ENCODE measurements around the gene ZNF341.

The ZNF341 gene

DNA sequence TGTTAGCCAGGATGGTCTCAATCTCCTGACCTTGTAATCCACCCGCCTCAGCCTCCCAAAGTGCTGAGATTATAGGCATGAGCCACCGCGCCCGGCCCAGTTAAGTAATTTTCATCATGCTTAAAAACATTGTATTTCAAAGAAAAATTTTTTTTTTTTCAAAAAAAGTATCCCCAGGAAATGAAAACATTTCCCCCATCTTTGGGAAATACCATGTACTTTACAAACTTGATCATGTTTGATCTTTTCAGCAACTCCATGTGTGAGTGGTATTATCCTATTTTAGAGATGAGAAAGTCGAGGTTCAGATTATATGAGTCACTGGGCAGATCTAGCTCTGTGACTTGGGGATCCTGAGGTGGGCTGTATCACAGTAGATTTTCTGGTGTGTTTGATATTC, 91.2 kb downstream of the ZNF341 start:
- no peak for DNase-seq (ENCODE audit: low read depth in 3 of 3)

DNA sequence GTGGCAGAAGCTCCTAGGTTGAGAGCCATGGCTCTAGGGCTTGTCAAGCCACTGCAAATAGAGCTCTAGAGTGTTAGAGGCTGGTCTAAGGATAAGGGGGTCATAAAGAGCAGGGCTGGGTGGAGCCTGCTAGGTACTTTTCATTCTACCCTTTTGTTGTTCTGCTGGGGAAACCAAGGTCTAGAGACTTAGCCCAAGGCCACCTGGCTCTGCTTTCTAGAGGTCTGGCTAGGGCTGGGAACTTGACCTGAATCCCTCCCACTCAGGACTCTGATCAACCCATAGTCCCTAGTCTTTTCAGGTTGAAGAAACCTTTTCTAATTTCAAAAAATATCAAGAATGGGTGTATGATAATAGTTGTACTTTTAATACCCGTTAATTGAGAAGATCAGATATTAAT, 93.1 kb downstream of the ZNF341 start:
- no peak for DNase-seq (ENCODE audit: low read depth in 3 of 3)

DNA sequence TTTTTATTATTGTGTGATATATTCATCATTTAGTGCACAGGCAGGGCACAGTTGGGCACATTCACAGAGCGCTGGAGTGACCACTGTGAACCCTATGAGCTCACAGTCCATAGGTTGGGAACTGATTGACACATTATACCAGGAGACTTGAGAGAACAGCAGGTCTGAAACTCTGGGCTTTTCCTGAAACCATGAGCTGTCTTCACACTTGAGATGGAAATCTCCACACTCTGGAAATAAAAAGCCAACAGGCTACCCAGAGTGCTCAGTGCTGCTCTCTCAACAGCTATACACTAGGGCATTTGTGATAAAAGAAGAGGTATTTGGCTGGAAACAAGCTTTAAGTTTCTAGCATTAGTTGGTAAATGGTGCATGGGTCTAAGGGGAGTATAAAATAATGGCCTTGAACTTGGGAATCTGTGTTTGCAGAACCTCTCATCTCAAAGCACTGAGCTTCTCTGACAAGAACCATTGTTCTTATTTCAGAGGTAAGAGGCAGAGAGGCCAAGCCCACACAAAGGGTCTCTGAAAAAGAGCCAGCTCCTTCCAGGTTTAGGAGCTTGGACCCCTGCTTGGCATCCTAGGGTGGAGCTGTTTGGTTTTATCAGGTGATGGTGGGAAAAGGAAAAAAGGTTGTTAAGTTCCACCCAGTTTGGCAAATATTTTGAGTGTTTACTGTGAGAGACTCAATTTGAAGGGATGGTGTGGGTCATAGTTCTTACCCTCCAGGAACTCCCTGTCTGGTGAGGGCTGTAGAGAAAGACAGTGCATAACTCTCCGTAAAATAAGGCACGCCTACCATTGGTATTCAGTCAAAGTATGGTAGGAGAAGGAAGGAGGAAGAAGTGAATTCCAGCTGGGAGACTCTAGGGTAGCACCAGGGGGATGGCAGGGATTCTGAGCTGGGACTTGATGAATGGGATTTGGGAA, 93.8 kb downstream of the ZNF341 start:
- DNase-seq (ENCODE audit: low read depth in 3 of 3): no peak

DNA sequence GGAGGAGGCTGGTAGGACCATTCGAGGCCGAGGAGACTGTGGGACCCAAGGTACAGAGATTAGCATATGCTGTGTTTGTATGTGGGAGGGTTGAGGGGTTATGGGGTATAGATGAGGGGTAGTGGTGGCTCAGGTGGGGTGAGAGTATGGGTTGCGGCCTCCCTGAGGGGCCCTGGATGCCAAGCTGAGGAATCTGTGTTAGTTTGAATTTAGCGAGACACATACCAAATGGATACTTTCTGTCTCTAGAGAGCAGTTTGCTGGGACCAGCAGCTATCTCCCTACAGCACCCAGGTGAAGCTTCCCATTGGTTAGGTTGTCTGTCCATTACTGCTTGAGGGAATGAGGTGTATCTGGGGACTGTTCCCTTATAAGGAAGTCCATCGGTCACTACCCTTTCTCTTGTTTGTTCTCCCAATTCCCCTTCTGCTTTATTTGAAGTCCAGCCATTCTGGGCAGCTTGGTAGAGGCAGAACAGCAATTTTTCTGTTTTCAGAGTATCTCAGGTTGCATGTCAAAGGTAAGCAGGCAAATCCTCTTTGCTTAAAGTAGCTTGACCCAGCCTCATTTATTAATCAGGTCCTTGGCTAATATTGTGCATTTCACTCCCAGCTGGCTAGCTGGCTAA, 94.6 kb downstream of the ZNF341 start:
- no peak for DNase-seq (ENCODE audit: low read depth in 3 of 3)

DNA sequence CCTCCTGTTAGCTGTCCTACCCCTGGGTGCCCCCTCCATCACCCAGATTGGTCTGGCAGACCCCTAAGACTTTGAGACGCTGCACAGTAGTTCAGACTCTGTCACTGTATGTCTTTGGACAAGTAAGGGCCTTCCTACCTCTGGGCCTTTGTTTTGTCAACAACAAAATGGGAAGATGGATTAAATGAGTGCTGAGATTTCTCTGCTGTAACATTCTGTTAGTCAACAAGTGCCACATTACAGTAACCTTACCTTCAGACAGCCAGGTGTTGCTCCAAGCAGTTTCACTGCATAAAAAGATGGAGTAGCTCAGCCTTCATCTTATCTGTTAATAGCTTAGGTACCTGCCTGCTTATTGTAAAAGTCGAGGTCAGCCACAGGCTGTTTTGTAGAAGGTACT, 95.3 kb downstream of the ZNF341 start:
- DNase-seq (ENCODE audit: low read depth in 3 of 3): no peak

DNA sequence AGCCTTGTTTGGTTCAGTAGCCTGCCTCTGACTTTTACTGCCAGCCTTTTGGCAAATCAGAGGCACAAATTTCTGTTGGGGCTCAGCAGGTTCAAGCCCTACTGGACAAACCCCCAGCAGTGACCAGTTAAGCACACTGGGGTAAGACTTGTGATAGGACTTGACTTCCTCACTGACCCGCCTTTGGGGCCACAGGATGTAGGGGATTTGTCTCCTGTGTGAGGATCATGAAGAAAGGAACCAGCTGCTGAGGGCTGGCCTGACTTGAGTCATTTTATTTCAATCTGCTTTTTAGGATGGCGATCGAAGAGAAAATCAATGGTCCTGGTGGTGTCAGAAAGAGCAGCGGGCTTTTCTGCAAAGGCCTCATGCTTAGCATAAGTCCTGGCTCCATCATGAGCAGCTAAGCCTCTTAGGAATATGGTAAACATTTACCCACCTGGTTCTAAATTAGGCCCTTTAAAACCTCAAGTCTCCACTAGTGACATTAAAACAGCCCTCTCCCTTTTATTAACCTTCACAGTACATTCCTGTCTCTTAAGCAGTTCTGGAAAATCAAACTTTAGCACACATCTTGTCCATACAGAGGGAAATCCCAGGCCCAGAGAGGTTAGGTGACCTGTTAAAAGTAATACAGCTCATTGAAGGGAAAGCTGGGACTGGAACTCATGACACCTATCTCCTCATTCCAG, 96.0 kb downstream of the ZNF341 start:
- no peak for DNase-seq (ENCODE audit: low read depth in 3 of 3)

DNA sequence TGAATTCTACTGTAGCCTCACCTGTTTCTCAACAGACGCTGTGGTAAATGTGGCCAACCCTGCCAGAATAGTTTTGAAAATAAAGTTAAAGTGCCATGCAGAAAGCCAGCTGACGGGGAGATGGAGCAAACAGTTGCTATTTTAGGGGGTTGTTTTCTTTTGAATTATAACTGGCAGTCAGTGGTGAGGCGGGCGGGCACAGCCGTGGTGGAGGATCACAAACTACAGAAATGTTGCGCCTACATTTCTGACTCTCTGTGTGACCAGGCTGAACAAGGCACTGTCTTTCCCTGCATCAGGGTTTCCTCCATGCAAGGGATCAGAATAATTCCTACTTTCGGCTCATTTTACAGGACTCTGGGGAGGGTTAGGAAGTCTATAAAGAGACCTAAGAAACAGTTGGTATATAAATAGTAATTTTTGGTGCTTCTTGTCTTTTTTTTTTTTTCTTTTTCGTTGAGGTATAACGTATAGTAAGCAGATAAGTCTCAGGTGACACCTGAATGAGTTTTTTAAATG, 96.6 kb downstream of the ZNF341 start:
- no peak for DNase-seq (ENCODE audit: low read depth in 3 of 3)

DNA sequence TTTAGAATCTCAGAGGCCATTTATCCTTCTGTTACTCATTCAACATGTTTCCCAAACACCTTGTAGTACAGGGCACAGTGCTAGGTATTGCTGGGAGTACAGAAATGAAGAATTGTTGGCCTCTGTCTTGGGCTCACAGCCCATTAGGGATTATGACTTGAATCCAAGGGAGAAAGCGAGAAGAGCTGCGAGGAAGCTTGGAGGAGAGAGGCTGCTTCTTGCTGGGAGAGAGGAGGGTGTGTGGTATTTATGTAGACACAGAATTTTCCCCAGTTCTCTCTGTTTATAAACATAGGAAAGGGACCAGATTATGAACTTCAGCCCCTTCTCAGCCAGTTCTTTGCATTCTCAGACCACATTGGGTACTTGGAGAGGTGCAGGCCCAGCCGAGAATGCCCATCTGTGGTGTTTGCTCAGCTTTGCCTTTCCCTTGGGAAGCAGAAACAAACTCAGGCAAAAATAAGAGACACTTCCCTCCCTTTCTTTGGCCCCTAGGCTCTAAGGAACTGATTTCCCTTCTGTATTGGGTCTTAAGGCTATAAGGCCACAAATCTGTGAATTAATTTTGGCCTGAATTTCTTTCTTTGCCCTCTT, 97.3 kb downstream of the ZNF341 start:
- DNase-seq (ENCODE audit: low read depth in 3 of 3): no peak

DNA sequence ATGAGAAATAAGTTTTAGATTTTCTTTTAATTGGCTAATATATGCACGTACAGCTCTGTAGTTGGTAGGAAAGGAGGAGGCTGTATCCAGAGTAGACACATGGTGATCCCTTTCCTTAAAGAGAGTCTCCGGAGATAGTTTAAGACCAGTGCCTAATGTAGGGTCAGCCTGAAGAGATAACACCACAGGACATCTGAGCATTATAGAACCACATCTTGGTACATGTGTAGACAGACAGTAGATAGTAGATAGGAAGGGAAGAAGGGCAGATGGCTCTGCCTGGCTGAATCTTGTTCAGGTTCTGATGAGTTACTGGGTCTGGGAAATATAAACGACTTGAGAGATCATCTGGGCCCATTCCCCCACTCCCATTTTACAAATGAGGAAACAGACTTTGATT, 97.8 kb downstream of the ZNF341 start:
- DNase-seq (ENCODE audit: low read depth in 3 of 3): no peak

DNA sequence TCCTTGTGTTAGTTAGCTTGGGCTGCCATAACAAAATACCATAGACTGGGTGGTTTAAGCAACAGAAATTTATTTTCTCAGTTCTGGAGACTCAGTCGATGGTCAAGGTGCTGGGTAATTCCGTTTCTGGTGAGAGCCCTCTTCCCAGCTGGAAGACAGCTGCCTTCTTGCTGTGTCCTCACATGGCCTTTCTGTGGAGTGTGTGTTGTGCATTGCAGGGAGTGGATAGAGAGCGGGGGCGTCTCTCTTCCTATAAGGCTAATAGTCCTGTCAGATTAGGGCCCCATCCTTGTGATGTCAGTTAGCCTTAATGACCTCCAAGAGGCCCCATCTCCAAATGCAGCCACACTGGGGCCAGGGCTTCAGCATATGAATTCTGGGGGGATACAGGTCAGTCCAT, 98.6 kb downstream of the ZNF341 start:
- DNase-seq (ENCODE audit: low read depth in 3 of 3): no peak

DNA sequence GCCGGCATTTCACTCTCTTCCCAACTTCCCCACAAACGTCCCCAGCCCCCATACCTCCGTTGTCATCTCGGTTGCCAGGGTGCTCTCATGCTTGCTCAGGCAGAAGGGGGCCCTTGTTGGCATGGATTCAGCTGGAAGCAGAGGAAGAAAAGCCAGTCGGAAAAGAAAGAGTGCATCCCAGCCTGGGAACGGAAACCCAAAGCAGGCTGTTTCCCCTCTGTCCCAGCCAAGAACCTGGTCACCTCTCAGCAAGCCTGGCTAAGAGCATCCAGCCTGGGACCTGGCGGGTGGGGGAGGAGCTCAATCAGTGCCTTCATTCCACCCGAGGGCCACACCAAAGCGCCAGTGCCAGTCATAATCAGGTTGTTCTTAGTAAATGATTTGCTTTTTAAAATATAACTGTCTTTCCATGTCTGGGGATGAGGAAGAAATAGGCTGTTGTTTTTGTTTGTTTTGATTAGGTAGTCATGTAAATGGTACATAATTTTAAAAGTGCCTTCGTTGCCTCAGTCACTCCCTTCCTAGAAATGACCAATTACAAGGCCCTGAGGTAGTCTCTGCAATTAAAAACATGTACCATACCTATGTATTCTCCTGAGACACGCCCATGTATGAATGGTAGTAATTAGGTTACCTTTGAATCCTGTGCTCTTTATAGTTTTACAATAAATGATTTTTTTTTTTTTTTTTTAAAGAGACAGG, 100.5 kb downstream of the ZNF341 start:
- DNase-seq (ENCODE audit: low read depth in 3 of 3): no peak

DNA sequence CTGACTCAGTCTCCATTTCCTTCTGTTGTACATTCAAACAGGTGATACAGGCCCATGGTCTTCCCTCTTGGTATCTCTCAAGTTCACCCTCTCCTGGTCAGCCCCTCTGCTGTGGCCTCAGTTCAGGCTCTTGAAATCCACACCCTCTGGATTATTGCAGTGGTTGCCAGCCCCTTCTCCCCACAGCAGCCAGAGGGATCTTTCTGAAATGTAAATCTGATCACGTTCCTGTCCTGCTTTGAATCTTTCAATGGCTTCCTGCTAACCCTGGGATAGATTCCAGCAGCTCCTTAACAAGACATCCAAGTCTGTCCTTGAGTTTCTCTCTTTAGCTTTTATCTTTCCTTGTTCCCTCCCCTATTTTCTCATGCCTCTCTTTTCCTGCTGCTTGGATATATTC, 101.5 kb downstream of the ZNF341 start:
- no peak for DNase-seq (ENCODE audit: low read depth in 3 of 3)

DNA sequence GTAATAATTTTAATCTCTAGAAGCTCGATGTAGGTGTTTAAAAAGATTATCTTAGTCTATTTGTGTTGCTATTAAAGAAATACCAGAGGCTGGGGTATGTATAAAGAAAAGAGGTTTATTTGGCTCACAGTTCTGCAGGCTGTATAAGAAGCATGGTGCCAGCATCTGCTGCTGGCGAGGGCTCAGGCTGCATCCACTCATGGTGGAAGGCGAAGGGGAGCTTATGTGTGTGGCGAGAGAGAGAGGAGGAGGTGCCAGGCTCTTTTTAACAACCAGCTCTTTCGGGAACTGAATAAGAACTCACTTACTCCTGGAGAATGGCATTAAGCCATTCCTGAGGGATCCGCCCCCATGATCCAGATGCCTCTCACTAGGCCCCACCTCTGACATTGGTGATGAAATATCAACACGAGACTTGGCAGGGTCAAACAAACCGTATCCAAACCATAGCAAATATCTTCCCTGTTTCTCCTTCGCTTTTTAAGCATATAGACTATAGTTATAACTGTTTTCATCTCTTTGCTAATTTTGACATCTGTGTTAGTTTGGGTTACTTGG, 103.9 kb downstream of the ZNF341 start:
- DNase-seq (ENCODE audit: low read depth in 3 of 3): no peak

DNA sequence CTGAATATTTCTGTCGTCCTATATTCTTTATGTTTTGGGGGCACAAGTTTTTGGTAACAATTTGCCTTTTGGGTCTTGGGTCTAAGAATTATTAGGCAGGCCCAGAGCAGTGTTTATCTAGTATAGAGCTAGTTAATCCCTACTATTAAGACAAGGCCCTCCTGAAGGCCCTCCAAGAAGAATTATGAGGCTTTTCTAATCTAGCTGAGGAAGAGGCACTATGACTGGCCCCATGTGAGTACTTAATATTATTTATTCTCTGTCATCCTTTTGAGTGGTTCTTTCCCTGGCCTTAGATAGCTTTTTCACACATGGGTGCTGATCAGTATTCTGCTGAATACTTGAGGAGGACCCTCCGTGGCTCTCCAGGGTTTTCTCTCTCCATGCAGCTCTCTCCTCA, 104.5 kb downstream of the ZNF341 start:
- DNase-seq (ENCODE audit: low read depth in 3 of 3): no peak

DNA sequence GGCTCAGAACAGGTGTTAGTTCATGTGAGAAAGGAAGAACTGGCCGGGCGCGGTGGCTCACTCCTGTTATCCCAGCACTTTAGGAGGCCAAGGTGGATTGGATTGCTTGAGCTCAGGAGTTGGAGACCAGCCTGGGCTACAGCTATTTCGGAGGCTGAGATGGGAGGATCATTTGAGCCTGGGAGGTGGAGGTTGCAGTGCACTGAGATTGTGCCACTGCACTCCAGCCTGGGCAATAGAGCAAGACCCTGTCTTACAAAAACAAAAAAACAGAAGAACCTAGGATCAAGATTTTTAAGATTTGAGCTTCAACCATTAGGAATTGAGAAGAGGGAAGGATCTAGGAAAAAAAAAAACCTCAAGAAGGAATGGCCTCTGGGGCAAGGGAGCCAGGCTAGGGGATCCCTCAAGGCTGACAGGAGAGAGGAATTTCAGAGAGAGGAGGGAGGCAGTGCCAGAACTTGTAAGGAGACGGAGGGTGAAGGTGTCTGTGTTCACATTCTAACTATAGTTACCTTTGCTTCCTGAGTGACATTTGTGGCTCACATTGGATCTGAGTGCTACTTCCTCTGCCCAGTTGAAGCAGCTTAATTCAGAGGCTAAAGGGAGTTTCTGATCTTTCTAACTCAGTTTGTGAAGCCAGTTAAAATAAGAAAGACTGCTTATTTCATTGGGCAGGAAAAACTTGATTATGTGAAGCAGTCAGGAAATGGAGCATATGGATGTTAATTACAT, 105.5 kb downstream of the ZNF341 start:
- DNase-seq (ENCODE audit: low read depth in 3 of 3): no peak

DNA sequence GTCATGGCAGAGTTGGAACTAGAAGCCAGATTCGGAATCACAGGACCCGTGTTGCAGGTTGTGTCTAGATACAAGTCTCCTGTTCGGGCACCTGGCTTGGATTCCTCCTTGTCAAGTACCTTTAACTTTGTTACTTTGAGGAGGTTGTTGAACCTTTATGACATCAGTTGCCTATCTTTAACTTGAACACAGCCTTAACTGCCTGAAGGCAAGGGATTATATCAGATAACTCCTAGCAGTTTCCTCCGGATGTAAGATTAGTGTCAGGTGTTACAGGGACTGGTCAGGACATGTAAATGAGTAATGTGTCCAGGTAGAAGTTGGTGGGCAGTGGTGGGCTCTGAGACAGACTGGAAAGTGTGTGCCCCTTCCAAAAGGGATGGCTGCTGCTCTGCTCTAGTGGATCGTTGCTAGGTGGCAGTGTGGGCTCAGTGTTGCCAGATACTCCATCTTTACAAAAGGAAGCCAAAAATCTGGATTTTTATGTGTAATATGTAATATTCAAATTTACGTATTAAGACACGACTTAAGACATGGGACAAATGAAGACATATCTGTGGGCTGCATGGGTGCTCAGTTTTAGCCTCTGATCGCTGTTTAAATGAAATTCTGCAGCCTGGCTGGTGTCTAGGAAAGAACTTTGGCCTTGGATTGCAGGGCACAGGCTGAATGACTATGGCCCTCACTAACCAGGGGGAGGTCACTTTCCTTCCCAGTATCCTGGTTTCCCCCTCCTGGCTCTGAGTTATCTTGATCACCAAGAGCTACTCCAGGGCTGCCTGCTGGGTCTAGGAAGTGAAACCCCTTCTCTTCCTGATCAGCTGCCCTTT, 106.5 kb downstream of the ZNF341 start:
- DNase-seq (ENCODE audit: low read depth in 3 of 3): no peak

DNA sequence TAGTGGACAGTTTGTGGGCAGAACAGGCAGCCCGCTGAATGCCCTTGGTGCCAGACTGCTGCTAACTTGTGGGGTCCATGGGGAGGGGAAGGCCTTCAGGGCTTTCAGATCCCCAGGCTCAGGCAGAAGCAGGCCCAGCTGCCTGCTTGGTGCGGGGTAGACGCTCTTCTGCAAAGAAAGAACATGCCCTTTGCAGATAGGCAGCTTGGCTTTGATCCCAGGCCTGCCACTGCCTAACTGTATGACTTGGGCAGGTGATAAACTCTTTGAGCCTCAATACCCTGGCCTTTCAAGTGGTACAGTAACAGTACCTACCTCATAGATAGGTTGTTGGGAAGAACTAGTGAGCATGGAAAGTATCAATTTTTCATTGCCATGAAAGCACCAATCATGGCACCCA, 107.8 kb downstream of the ZNF341 start:
- no peak for DNase-seq (ENCODE audit: low read depth in 3 of 3)

DNA sequence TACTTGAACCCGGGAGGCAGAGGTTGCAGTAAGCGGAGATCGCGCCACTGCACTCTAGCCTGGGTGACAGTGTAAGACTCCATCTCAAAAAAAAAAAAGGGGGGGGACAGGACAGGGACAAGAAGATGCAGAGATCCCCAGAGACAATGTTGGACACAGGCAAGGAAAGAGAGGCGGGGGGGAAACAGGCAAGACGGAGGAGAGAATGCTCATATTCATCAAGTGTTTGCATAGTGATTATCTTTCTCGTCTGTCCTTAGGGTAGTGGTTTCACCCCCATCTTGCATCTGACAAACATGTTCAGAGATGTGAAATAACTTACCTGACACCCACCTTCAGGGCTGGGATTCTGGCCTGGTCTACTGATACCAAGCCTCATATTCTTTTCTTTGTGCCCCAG, 108.4 kb downstream of the ZNF341 start:
- DNase-seq (ENCODE audit: low read depth in 3 of 3): no peak

DNA sequence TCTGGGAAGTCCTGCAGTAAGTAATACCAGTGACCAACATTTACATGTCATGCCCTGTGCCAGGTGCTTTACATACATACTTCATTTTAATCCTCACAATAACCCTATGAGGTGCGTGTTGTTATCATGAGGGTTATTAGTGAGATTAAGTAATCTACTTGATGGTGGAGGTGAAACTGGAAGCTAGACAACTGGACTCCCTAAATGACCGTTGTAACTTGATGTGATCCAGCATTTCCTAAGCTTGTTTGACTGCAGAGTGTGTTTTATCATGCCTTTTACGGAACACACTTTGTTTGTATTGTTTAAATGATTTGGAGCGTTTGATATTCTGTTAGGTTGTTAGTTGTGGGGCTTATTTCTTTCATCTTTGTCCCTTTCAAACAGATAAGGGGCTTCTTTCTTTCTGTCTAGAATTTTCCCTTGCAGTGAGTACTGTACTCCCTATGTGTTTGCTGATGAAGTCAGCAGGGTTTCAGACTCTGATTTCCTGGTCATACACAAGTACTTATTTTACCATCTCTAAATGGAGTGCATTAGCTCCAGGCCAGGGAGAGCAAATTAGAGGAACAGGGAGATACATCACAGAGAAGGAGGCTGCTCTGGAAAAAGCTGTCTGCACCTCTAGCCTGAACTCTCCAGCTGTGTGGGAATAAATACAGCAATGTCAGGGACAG, 109.1 kb downstream of the ZNF341 start:
- DNase-seq (ENCODE audit: low read depth in 3 of 3): no peak
